SKM-1 treated with dmso at 0.1 percent for 144 hours (cell line): Measurements from ENCODE around the gene CD226.
"Not testable (repeated sequence)": the region's sequence is repeated elsewhere in the genome, so short reads cannot be mapped to it uniquely, and the experiment has no call there.

Experiments used
- DNase-seq: peaks from one replicate; lab custom pipeline; 2025; ENCODE audit not compliant: unreplicated experiment; lab: John Stamatoyannopoulos, UW

The CD226 gene

DNA sequence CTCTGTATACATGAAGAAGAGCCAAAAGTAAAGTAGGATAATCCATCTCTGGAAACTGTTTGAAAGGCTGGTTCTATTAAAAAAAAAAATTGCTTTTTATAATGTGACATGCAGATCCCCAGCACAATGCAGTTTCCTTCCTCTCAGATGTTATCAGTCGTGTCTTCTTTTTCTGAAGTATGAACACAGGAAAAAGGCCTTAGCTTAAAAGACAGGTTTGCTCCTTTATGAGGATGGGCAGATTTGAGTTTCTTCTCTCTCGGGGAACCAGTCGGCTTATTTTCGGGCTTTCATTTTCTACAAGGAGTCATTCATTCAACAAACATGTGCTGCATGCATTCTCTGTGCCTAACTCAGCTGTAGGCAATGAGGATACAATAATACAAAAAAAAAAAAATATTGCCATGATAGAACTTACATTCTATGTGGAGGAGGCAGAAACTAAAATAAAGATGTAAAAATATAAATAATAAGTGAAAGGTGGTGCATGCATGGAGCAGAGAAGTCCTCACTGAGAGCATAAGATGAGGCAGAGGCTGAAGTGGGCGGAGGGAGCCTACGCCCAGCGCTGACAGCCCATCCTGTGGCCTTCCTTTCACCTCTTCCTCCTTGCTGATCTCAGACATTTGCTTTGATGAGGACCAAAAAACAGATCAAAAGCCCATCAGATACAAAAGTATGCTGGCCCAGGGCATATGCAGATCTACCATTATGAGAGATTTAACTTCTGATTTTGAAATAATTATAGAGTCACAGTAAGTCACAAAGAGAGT lies at the start of gene CD226:
CD226 (minus strand) TSS at position 513 of the 773 bp plus-strand sequence; CDS start at position 46, 467 bp downstream.
- DNase-seq = no peak

GRCh38 chr18:69996951-69997798 lies 49.5 kb upstream of the CD226 start:
- no peak for DNase-seq

DNA sequence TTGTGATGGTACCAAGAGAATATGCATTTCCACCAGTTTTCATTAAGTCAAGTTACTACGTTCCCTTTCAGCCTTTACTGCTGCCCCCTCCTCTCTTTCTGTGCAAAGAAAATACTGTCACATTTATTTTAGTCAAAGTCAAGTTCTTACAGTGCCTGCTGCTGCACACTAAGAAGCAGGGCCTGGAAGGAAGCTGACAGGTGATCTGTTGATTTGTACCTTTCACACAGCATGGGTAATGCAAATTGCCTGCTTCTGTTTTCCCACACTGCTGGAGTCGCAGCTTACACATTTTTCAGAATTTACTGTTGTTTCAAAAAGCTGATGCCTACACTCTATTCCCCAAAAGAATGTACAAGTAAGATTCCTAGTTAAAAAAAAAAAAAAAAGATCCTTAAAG lies 48.7 kb upstream of the CD226 start:
- no peak for DNase-seq

- no peak for DNase-seq
Observed at GRCh38 chr18:69995774-69996173, 48.1 kb upstream of the CD226 start.

GRCh38 chr18:69992776-69993175 lies 45.1 kb upstream of the CD226 start:
- no peak for DNase-seq

DNA sequence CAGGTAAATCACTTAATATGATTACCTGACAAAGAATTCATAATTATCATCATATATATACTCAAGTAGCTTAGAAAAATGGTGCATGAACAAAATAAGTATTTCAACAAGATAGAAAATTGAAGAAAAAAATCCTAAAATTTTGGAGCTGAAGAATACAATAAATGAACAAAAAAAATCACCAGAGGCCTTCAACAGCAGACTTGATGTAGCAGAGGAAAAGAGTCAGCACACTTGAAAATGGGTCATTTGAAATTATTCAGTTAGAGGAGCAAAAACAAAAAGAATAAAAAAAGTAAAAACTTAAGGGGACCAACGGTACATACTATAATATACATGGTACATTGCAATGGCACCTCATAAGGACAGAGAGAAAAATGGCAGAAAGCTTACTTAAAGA lies 40.2 kb upstream of the CD226 start:
- DNase-seq = no peak

- DNase-seq = no peak
Observed at GRCh38 chr18:69985239-69985638, 37.6 kb upstream of the CD226 start.

- DNase-seq = no peak
Observed at GRCh38 chr18:69982417-69982816, 34.7 kb upstream of the CD226 start.

- DNase-seq = no peak
Observed at GRCh38 chr18:69981948-69982347, 34.3 kb upstream of the CD226 start.

DNA sequence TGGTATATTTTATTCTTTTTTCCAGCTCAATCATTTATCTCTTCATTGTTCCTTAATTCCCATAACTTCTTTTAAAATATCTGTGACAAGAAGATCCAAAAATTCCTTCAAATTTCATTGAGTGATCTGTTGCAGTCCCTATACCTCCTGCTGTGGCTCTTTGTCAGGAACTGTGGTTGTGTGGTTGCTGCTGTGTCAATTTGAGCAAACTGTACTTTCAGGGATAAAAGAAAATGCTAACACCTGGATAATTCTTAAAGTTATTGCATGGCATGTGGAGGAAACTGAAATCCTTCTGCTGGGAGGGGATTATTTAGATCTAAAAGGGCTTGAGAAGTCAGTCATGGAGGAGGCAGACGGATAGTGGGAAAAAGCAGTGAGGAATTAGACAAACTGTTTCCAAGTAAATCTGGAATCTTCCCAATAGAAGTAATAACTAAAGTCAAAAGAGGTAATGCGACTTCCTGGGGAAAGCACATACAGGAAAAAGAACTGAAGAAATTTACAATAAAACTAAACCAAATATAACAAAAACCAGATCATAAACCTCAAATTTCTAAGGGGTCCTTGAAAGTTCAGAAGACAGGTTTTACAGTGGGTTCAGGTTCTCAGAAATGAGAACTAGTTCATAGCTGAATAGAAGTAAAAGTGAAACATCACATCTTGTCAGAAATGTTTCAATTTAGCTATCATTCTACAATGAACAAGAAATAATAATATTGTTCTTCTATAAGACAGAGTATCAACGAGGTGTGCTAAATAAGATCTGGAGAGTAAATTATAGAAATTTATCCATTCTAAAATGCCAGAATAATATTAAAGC lies 33.5 kb upstream of the CD226 start:
- no peak for DNase-seq

DNA sequence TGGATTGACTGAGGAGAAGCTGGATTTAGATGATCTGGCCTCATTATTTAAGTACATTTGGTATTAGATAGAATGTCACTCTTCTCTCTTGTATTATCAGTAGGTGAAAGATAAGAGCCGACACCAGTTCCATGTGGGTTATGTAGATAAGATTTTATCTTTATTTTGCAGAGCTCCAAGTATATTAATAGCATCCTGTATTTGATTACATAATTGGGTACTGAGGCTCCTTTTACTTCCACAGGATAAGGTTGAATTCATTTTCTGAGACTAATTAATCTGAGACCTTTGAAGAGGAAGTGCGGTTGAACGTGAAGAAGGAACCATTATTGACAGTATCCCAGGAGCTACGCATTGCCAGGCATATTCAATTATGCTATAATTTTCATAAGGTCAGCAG lies 32.8 kb upstream of the CD226 start:
- no peak for DNase-seq

DNA sequence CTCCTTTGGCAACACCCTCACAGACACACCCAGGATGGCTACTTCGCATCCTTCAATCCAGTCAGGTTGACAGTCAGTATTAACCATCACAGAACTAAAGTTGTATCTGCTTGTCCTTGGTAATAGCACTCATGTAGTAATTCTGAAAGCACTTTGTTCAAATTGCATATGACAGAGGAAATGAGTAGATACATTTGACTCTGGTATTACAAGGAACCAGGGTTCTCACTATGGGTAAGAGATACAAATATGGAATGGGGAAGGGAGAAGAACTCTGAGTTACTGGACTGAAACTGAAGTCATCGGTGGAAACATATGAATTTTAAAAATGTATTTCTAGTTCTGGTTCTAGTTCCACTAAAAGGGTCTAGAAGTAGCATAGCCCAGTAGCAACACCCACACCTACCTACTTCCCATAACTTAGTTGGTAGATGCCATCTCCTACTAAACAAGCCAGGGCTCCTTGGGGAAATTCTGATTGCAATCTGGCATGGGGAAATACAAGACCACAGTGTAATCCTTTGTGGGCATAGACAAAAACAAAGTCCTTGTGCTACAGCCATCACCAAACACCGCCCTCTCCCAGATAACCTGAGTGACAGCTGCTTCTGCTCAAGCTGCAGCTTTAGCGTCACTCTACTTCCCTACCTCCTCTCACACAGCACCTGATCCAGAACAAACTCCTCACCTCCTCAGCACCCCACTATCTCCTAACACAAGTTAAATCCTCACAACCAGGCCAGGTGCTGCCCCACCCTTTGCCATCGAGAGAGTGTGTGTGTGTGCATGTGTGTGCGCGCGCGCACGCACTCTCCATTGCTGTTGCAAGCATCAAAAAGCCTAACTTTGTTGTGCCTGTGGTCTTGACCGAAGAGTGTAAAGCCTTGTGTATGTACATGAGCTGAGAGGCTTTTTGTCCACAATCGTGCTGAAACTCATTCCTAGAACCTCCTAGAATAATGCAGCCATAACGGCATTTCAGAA lies 31.4 kb upstream of the CD226 start:
- no peak for DNase-seq

DNA sequence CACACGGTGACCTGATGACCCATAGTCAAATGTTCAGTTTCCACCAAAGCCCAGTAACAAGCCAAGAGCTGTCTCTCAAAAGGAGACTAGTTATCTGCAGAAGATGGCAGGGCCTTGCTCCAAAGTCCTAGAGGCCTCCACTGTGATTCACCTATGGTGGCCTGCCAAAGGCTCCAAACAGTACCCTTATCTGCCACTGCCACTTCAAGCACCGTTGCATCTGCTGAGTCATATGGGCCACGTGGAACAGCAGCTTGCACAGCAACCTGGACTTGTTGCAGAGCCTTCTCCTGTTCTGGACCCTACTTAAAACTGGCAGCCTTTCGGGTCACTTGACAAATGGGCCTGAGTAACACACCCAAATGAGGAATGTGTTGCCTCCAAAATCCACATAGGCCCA lies 27.6 kb upstream of the CD226 start:
- not testable (repeated sequence) for DNase-seq

GRCh38 chr18:69974365-69974764 lies 26.7 kb upstream of the CD226 start:
- DNase-seq = no peak

DNA sequence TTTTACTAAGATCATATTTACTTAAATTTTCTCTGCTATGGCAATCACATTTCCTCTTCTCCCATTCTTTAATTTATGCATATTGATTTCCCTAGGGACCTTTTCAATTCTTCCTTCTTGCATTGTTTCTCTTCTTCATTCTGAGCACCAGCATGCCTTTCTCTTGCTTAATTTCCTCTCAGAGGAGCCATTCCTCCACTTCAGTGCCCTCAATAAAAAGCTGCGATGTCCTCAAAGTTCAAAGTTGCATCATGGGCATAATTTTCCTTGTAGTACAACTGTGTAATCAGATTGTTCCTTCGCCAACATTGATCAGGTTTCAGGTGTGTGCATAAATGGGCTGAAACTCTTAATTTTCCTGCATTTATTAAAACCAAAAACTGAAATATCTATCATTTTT lies 21.8 kb upstream of the CD226 start:
- DNase-seq = no peak

DNA sequence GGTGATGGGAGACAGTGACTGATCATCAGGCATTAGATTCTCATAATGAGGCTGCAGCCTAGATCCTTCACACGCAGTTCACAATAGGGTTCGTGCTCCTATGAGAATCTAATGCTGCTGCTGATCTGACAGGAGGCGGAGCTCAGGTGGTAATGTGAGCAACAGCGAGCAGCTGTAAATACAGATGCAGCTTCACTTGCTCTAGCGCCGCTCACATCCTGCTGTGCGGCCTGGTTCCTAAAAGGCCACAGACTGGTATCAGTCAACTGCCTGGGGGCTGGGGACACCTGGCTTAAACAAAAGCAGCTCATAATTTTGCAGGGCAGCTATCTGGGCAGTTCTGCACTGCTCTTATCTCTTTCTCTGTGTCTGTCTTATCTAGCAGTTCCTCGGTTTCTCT lies 20.4 kb upstream of the CD226 start:
- DNase-seq = no peak

DNA sequence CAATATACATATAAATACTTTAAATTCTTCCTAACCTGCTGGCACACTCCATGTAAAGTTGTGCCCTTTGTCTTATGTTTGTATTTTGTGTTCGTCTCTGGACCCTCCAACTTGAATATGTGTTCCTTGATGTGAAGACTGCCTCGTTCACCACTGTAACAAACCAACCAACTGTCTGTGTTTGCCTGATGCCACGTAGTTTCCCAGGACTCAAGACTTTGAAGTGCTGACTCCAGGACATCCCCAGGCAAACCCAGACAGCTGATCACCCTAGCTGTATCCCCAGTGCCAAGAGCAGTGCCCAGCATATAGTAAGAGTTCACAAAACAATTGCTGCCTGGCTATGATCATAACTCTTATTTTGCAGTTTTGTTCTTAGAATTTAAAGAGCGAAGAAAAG lies 15.5 kb upstream of the CD226 start:
- DNase-seq = no peak

- no peak for DNase-seq
Observed at GRCh38 chr18:69961718-69962117, 14.0 kb upstream of the CD226 start.

- DNase-seq = no peak
Observed at GRCh38 chr18:69958422-69958821, 10.7 kb upstream of the CD226 start.

- no peak for DNase-seq
Observed at GRCh38 chr18:69957747-69958146, 10.1 kb upstream of the CD226 start.
